Mesenchymal stem cell (in vitro differentiated cells and primary cell): ENCODE results near the gene NCOA1.
"Not testable (repeated sequence)": the region's sequence is repeated elsewhere in the genome, so short reads cannot be mapped to it uniquely, and the experiment has no call there.

Experiments used
- DNase-seq: peaks from one replicate; pipeline ENCODE4 v3.0.0-alpha.2; 2013
- H2AFZ ChIP-seq: one replicate; pipeline ENCODE4 v1.6.1; 2013; ENCODE audit warnings: low read depth, mild to moderate bottlenecking, control low read depth, inconsistent platforms, low read length, moderate library complexity
- H2AK5ac ChIP-seq: 2 replicates; pipeline ENCODE4 v1.6.1; 2013; ENCODE audit warnings: low read length, moderate library complexity, mild to moderate bottlenecking, inconsistent platforms; ENCODE audit not compliant: severe bottlenecking
- H2BK120ac ChIP-seq: one replicate; pipeline ENCODE4 v1.6.1; 2013; ENCODE audit warnings: low read depth, mild to moderate bottlenecking, inconsistent platforms, low read length, moderate library complexity
- H2BK12ac ChIP-seq, 2 experiments: one replicate each; pipeline ENCODE4 v1.6.1; 2013; ENCODE audit warnings: inconsistent platforms in 2 of 2, low read length in 2 of 2, mild to moderate bottlenecking in 2 of 2, moderate library complexity in 2 of 2, control low read depth in 1 of 2
- H2BK15ac ChIP-seq: one replicate; pipeline ENCODE4 v1.6.1; 2013; ENCODE audit warnings: mild to moderate bottlenecking, low read depth, inconsistent platforms; ENCODE audit not compliant: poor library complexity, severe bottlenecking
- H2BK5ac ChIP-seq: 2 replicates; pipeline ENCODE4 v1.6.1; 2013; ENCODE audit warnings: low read depth, mild to moderate bottlenecking, low read length, control low read depth, inconsistent platforms; ENCODE audit not compliant: poor library complexity, severe bottlenecking
- H3K14ac ChIP-seq, 2 experiments: one replicate each; pipeline ENCODE4 v1.6.1; 2013; ENCODE audit warnings: inconsistent platforms in 2 of 2, low read length in 2 of 2, control low read depth in 1 of 2, mild to moderate bottlenecking in 1 of 2, moderate library complexity in 1 of 2
- H3K18ac ChIP-seq, 2 experiments: one replicate each; pipeline ENCODE4 v1.6.1; 2013; ENCODE audit warnings: inconsistent platforms in 2 of 2, low read length in 2 of 2, control low read depth in 1 of 2, low read depth in 1 of 2, mild to moderate bottlenecking in 1 of 2
- H3K23ac ChIP-seq, 2 experiments: one replicate each; pipeline ENCODE4 v1.6.1; 2013; ENCODE audit warnings: inconsistent platforms in 2 of 2, low read length in 2 of 2, mild to moderate bottlenecking in 2 of 2, moderate library complexity in 2 of 2, control low read depth in 1 of 2
- H3K27ac ChIP-seq: 2 replicates; pipeline ENCODE4 v1.5.1; 2013; ENCODE audit warnings: mild to moderate bottlenecking, moderate library complexity, low read length, control low read depth, inconsistent platforms; ENCODE audit not compliant: poor library complexity, severe bottlenecking
- H3K27me3 ChIP-seq, 2 experiments: 2 replicates each; pipeline versions ENCODE4 v1.6.1 to v1.7.0; 2013; ENCODE audit warnings: low read length in 2 of 2, mild to moderate bottlenecking in 2 of 2, moderate library complexity in 2 of 2, control low read depth in 1 of 2, inconsistent platforms in 1 of 2; ENCODE audit not compliant: control insufficient read depth in 1 of 2, insufficient read depth in 1 of 2
- H3K36me3 ChIP-seq, 2 experiments: 2 replicates each; pipeline versions ENCODE4 v1.6.1 to v1.7.0; 2013; ENCODE audit warnings: low read length in 2 of 2, control low read depth in 1 of 2, inconsistent platforms in 1 of 2, low read depth in 1 of 2, mild to moderate bottlenecking in 1 of 2; ENCODE audit not compliant: insufficient read depth in 2 of 2, control insufficient read depth in 1 of 2
- H3K4ac ChIP-seq, 2 experiments: one replicate each; pipeline ENCODE4 v1.6.1; 2013; ENCODE audit warnings: inconsistent platforms in 2 of 2, low read length in 2 of 2, mild to moderate bottlenecking in 2 of 2, moderate library complexity in 2 of 2, control low read depth in 1 of 2, low read depth in 1 of 2
- H3K4me1 ChIP-seq: 2 replicates; pipeline ENCODE4 v1.6.1; 2013; ENCODE audit warnings: low read depth, low read length, control low read depth; ENCODE audit not compliant: control insufficient read depth, insufficient read depth
- H3K4me2 ChIP-seq: 2 replicates; pipeline ENCODE4 v1.6.1; 2013; ENCODE audit warnings: low read length, mild to moderate bottlenecking, inconsistent platforms; ENCODE audit not compliant: poor library complexity, severe bottlenecking
- H3K4me3 ChIP-seq, 2 experiments: 2 replicates each; pipeline versions ENCODE4 v1.5.1 to v1.7.0; 2013; ENCODE audit warnings: low read length in 2 of 2, mild to moderate bottlenecking in 2 of 2, control low read depth in 1 of 2, low read depth in 1 of 2; ENCODE audit not compliant: insufficient read depth in 1 of 2
- H3K79me1 ChIP-seq: replicated peaks from 2 replicates; pipeline ENCODE4 v1.6.1; 2013; ENCODE audit warnings: mild to moderate bottlenecking, control low read depth, low read length, inconsistent platforms; ENCODE audit not compliant: poor library complexity, severe bottlenecking
- H3K9ac ChIP-seq: 2 replicates; pipeline ENCODE4 v1.7.0; 2013; ENCODE audit warnings: mild to moderate bottlenecking, low read length, moderate library complexity
- H3K9me3 ChIP-seq: 2 replicates; pipeline ENCODE4 v1.7.0; 2013; ENCODE audit warnings: mild to moderate bottlenecking, low read length; ENCODE audit not compliant: control insufficient read depth
- H4K8ac ChIP-seq: one replicate; pipeline ENCODE4 v1.6.1; 2013; ENCODE audit warnings: inconsistent platforms, mild to moderate bottlenecking, low read length, moderate library complexity
- H4K91ac ChIP-seq: one replicate; pipeline ENCODE4 v1.6.1; 2013; ENCODE audit warnings: mild to moderate bottlenecking, low read length, inconsistent platforms
- WGBS: methylation state at CpG from one replicate; pipeline ENCODE4 v1.1.7; 2013; ENCODE audit warnings: mixed read lengths; 5-methylcytosine and 5-hydroxymethylcytosine counted together

The NCOA1 gene

DNA sequence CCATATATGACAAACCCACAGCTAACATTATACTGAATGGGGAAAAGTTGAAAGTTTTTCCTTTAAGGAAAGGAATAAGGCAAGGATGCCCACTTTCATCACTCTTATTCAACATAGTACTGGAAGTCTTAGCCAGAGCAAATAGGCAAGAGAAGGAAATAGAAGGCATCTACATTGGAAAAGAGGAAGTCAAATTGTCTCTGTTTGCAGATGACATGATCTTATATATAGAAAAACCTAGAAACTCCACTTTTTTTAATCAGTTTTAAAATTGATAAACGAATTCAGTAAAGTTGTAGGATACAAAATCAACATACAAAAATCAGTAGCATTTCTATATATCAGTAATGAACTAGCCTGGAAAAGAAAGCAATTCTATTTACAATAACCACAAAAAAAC lies 90.9 kb downstream of the NCOA1 start:
- H2AFZ ChIP-seq, H3K4me3 ChIP-seq, H4K8ac ChIP-seq, H3K9me3 ChIP-seq, H3K4me1 ChIP-seq, H3K4me2 ChIP-seq, H3K27ac ChIP-seq, H2BK5ac ChIP-seq, H3K27me3 ChIP-seq, H2AK5ac ChIP-seq, H4K91ac ChIP-seq, H3K9ac ChIP-seq, H3K18ac ChIP-seq, H3K36me3 ChIP-seq, H2BK120ac ChIP-seq, H2BK15ac ChIP-seq, H3K14ac ChIP-seq, H3K4ac ChIP-seq, H3K23ac ChIP-seq, DNase-seq, H2BK12ac ChIP-seq: not testable (repeated sequence)
- H3K79me1 ChIP-seq = peaks cover 17% of the 10 kb centered on the region
- WGBS = no CpG with 5 or more reads among the region's 1 CpG

DNA sequence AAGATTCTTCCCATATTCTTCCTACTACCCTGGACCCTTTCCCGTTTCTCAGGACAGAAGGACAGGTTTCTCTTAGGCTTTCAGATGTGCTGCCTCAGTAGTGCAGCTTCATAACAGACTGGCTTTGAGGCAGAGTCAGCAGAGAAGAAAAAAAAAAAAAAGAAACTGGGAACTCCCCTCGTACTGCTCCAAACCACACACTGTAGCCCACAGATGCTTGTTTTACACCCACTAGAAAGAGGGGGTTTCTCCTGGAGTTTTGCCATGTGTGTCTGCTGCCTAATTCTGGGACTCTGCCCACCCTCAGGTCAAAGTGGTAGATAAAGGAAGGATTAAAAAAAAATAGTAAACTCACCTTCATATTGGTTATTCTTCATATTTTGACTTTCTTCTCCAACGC lies 95.9 kb downstream of the NCOA1 start:
- Histone ChIP-seq H3K9me3 (no peaks in the 10 kb centered on the region), H4K91ac (no peak overlapping the region), H3K9ac (no peak overlapping the region), H3K27me3 (no peaks in the 10 kb centered on the region), H3K18ac (no peak overlapping the region), H3K36me3 (peaks cover 5 to 10% of the 10 kb centered on the region in 2 experiments), H2BK5ac (no peak overlapping the region), H3K4me3 (no peak overlapping the region), H2BK120ac (no peak overlapping the region), H3K23ac (no peak overlapping the region), H4K8ac (no peak overlapping the region), H3K4me2 (no peak overlapping the region), H3K14ac (no peak overlapping the region), H3K27ac (no peak overlapping the region), H3K4me1 (no peaks in the 10 kb centered on the region), H3K4ac (no peak overlapping the region), H2BK15ac (no peak overlapping the region), H3K79me1 (peaks cover 18% of the 10 kb centered on the region), H2AFZ (no peak overlapping the region), H2BK12ac (no peak overlapping the region), H2AK5ac (no peak overlapping the region)
- WGBS = 80% methylated on average over 2 of the region's 3 CpGs
- DNase-seq = no peak

DNA sequence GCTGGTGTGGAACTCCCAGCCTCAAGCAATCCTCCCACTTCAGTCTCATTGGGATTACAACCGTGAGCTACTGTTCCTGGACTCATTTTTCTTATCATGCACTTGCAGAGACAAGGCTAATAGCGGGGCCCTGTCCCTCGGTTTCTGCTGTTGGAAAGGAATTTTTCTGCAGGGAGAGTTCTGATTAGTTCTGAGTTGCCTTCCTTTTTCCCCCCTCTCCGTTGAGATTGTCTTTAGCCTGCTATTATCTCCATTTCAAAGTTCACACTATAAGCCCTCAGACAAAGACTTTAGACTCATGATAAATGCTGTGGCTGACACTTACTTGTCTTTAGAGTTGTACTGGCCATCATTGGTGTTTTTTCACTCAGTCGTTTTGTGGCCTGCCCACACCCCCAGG lies 97.2 kb downstream of the NCOA1 start:
- no peak overlapping the region for H3K14ac ChIP-seq
- no peak overlapping the region for H4K91ac ChIP-seq
- DNase-seq = no peak
- no peak overlapping the region for H2BK5ac ChIP-seq
- WGBS = 84% methylated on average over 2 of the region's 5 CpGs
- no peak overlapping the region for H2AK5ac ChIP-seq
- H3K27ac ChIP-seq = no peak overlapping the region
- no peak overlapping the region for H2AFZ ChIP-seq
- H3K23ac ChIP-seq = no peak overlapping the region
- no peak overlapping the region for H2BK15ac ChIP-seq
- peaks cover 5 to 10% of the 10 kb centered on the region in 2 experiments for H3K36me3 ChIP-seq
- H2BK12ac ChIP-seq = no peak overlapping the region
- no peak overlapping the region for H3K18ac ChIP-seq
- H3K9me3 ChIP-seq = no peaks in the 10 kb centered on the region
- H4K8ac ChIP-seq = no peak overlapping the region
- peaks cover 19% of the 10 kb centered on the region for H3K79me1 ChIP-seq
- no peak overlapping the region for H3K4me2 ChIP-seq
- H3K4me3 ChIP-seq = no peak overlapping the region
- no peaks in the 10 kb centered on the region for H3K4me1 ChIP-seq
- H3K9ac ChIP-seq = no peak overlapping the region
- no peaks in the 10 kb centered on the region for H3K27me3 ChIP-seq
- H3K4ac ChIP-seq = no peak overlapping the region
- H2BK120ac ChIP-seq = no peak overlapping the region

DNA sequence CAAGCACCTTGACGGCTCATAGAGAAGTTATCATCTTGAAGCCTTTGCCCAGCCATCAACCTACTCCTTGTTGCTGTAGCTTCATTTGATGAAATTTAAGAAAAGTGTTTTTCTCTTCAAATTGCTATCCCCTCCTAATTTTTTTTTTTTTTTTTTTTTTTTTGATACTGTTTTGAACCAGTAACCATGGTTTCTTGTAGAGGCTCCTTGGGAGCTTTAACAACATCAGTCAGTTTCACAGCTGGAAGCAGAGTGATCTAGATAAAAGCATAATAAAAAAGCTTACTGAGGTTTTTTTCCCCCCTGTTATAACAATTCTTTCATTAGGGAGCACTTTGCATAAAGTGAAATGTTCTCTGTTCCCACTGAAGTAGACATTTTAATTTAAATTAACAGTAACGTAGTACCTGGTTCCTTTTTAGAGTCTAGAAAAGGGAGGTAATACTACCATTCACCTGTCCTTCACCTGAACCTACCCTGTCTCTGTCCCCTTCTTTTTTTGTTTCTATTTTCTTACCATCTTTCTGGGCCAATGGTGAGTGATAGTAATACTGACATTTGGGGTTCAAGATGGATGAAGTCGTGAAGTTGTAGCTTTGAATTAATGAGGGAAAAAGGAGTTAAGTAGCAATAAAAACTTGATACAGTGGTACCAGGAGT lies 101.5 kb downstream of the NCOA1 start:
- no peak overlapping the region for H2AK5ac ChIP-seq
- H2BK12ac ChIP-seq = no peak overlapping the region
- WGBS = 98% methylated on average over 1 of the region's 3 CpGs
- no peak overlapping the region for H2BK120ac ChIP-seq
- H2BK15ac ChIP-seq = no peak overlapping the region
- no peak overlapping the region for H3K23ac ChIP-seq
- H3K36me3 ChIP-seq = peaks cover 2 to 7% of the 10 kb centered on the region in 2 experiments
- H3K4ac ChIP-seq = no peak overlapping the region
- no peak overlapping the region for H4K8ac ChIP-seq
- H3K79me1 ChIP-seq = peaks cover 14% of the 10 kb centered on the region
- no peaks in the 10 kb centered on the region for H3K27me3 ChIP-seq
- H3K18ac ChIP-seq = no peak overlapping the region
- H3K4me3 ChIP-seq = no peak overlapping the region
- H3K27ac ChIP-seq = no peak overlapping the region
- H3K4me1 ChIP-seq = no peaks in the 10 kb centered on the region
- H2BK5ac ChIP-seq = no peak overlapping the region
- H4K91ac ChIP-seq = no peak overlapping the region
- H2AFZ ChIP-seq = no peak overlapping the region
- H3K9me3 ChIP-seq = no peaks in the 10 kb centered on the region
- no peak overlapping the region for H3K14ac ChIP-seq
- H3K4me2 ChIP-seq = no peak overlapping the region
- no peak overlapping the region for H3K9ac ChIP-seq
- no peak for DNase-seq
